HG03354 (cell line): ENCODE data around the gene CAPN5.

Experiments used
- ATAC-seq: cut with Tn5 transposase; IDR thresholded peaks from one replicate; pipeline ENCODE4 v1.9.1; 2021; ENCODE audit warnings: mild to moderate bottlenecking; ENCODE audit not compliant: unreplicated experiment, poor library complexity, severe bottlenecking

The CAPN5 gene

GRCh38 chr11:77156396-77157195 lies 89.8 kb downstream of the CAPN5 start:
- ATAC-seq, result no peak

GRCh38 chr11:77158041-77158695 lies 91.4 kb downstream of the CAPN5 start:
- no peak for ATAC-seq

DNA sequence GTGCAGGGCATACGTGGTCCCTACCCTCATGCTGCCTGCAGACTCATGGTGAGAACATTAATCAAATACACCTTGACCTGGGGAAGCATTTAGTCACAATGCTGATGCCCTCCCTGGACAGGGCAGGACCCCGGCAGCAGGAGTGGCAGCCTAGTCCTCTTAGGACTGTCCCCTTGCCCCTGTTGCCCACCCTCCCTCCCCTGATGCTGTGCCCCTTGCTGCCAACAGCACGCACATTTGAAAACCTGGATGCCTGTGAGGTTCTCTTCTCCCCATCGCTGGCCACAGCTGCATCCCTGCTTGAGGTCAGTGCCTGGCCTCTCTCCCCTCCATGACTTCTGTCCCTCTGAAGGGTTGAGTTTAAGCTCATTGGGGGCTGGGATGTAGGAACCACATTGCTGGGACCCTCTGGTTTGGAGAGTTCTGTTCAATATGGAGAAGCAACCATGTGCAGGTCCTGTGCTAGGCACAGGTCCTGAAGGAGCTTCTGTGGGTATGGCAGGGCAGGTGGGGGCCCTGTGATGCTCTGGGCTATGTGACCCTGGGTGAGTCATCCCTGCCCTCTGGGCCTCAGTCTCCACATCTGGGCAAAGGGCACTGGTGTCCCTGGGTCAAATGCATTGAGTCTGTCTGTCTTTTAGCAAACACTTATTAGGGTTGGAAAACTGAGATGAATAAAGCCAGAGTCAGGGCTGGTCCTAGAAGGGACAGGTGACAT lies 92.6 kb downstream of the CAPN5 start:
- no peak for ATAC-seq

- ATAC-seq, result no peak
These were observed 93.2 kb downstream of the CAPN5 start for GRCh38 chr11:77159937-77160495.

DNA sequence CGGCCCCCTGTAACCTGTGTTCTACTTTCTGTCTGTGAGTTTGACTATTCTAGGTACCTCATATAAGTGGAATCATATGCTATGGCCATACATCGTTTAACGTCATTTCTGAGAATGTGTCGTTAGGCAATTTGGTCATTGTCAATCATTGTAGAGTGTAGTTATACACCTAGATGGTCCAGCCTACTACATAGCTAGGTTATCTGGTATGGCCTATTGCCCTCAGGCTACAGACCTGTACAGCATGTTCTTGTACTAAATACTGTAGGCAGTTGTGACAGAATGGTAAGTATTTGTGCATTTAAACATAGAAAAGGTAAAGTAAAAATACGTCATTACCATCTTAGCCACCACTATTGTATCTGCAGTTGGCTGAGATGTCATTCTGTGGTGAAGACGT lies 96.5 kb downstream of the CAPN5 start:
- no peak for ATAC-seq

GRCh38 chr11:77165066-77165465 lies 98.3 kb downstream of the CAPN5 start:
- no peak for ATAC-seq

DNA sequence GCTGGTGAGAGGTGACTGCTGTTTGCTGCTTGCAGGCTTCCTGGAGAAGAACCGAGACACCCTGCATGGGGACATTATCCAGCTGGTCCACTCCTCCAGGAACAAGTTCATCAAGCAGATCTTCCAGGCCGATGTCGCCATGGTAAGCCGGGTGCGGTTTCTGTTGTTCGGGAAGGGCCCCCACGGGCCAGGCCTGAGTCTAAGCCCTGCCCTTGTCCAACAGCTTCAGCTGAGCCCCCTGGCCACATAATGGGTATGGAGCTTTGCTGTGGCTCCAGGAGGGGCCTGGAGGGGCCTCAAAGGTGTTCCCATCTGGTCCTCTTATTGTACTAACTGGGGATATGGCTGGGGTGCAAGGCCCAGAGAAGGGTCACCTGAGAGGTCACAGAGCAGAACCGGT lies 99.2 kb downstream of the CAPN5 start:
- ATAC-seq, result no peak

- no peak for ATAC-seq
These were observed 100.4 kb downstream of the CAPN5 start for GRCh38 chr11:77167111-77167626.

- ATAC-seq, result no peak
These were observed 101.0 kb downstream of the CAPN5 start for GRCh38 chr11:77167791-77168190.

DNA sequence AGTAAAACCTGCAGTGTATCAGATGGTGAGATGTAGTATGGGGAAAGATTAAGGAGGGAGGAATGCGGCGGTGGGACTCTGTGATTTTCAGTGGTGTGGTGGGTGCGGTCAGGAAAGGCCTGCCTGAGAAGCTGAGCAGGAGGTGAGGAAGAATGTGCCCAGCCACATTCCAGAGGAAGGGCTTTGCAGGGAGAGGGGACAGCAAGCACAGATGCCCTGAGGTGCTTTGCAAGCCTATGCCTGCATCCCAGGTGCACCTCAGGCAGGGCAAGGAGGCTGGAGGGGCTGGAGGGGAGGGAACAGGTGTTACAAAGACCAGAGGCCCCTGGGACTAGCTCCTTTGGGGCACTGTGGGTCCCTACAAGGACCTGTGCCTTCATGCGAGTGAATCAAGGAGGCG lies 103.3 kb downstream of the CAPN5 start:
- ATAC-seq, result no peak

- ATAC-seq, result no peak
These were observed 104.5 kb downstream of the CAPN5 start for GRCh38 chr11:77171254-77171653.

GRCh38 chr11:77171885-77172665 lies 105.3 kb downstream of the CAPN5 start:
- ATAC-seq, result no peak

DNA sequence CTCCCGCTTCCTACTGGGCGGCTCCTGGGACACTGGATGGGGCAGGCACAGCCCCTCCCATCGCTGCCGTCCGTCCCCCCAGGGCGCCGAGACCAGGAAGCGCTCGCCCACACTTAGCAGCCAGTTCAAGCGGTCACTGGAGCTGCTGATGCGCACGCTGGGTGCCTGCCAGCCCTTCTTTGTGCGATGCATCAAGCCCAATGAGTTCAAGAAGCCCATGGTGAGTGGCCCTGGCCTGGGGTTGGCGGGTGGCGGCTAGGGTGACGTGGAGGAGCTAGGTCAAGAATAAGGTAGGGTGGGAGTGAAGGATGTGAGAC lies 105.9 kb downstream of the CAPN5 start:
- ATAC-seq, result no peak

- no peak for ATAC-seq
These were observed 106.7 kb downstream of the CAPN5 start for GRCh38 chr11:77173494-77173893.

GRCh38 chr11:77174559-77174958 lies 107.8 kb downstream of the CAPN5 start:
- no peak for ATAC-seq

DNA sequence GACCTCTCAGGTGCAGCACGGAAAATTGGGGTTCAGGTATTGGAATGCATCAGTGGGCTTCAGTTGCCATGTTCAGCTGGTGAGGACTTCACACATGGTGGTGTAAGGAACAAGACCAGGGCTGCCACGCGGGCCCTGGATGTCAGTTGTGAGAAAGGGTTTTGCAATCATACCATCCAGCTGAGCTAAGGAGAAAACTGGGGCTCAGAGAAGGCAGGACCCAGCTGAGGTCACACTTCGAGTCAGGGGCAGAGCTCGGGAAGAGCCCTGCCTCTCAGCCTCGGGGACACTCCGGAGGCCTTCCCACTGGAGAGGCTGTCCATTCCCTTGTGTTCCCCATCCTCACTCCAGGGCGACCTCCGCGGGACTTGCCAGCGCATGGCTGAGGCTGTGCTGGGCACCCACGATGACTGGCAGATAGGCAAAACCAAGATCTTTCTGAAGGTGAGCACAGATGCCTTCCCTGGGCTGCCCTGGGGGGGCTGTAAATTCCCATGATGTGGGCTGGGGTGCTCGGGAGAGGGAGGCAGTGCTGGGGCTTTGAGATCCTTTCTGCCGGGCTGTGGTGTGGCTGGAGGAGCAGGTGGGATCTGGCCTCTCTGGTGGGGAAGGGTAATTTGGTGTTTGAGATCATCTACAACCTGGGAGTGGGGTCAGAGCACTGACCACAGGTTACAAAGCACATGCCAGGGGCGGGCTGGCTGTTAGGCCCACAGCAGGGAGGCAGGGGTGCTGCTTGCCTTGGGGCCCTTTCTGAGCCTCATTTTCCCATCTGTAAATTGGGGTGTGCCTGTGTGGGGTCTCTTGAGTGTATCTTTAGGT lies 108.5 kb downstream of the CAPN5 start:
- ATAC-seq, result no peak
